Measurements from ENCODE around the gene ST6GALNAC6.
"Not testable (repeated sequence)": the region's sequence is repeated elsewhere in the genome, so short reads cannot be mapped to it uniquely, and the experiment has no call there.

ST6GALNAC6 gene

DNA sequence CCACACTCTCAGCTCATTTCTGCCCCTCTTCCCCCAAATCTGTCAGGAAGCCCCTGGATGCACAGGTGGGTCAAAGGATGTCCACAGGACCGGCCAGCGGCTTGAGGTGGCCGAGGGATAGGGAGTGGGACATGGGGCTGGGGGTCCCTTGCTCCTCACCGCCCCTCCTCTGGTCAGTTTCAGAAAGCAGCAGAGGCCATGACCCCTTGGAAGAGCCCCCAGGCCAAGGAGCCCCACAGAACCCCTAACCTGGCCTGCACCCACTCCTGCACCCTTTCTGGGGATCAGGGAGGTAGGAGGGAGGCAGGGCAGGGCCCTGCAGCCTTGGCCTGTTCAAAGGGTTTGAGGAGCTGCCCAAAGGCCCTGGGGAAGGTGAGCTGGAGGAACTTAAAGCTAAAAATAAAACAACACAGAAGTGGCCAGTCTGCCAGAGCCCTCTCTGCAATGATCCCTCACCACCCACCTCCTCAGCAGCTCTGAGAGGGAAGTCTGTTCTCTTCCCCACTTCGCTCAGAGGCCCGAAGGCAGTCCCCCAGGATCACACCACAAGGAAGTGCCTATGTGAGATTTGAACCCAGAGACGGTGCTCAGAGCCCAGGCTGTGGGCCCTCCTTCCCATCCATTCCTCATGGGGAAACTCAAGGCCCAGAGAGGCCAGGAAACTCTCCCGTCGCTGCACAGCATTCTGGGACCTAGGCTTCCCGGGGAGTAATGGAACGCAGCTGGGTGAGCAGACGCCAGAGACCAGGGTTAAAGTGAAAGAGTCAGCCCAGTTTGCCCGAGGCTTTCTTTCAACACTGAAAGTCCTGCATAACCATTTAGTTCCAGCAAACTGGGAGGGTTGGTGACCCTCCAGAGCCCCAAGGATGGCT is 45.9 kb downstream of the ST6GALNAC6 start:
- no peak for DNase-seq

DNA sequence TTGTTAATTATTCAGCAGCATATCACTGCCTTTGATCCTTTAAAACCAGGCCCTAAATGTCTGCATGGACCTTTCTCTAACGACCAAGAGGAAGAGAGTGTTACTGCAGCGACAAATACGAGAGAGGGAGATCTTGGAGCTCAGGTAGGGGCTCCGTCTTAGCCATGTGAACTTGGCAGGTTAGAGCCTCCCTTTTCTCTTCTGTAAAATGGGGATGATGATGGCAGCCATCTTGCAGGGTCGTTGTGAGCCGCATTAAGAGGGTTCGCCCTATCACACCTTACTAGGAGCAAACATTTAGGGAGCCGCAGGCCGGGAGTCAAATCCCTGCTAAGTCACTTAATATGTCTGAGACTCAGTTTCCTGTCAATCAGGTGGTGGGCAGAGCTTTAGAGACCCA is 46.6 kb downstream of the ST6GALNAC6 start:
- DNase-seq, result no peak

DNA sequence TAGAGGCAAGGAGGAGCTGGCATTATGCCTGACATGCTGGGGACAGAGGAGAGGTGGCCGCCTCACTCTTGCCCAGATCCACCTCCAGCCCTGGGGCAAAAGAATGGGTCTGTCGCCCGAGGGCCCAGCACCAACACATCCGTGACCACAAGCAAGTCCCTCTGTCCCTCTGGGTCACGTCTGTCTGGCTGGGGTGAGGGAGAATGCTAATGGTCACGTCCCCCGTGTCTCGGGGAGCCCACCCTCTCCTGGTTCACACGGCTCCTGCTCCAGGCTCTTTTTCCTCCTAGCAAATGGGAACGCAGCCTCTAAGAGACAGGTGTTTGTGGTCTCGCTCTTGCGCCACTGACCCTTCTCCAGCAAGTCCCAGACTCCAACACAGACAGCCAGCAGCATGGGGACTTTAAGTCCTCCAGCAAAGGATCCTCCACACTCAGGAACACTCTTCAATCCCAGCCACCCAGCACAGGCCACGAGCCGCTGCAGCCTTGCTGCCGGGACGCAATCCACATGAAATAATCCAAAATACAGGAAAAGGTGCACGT is 49.0 kb downstream of the ST6GALNAC6 start:
- no peak for DNase-seq

DNA sequence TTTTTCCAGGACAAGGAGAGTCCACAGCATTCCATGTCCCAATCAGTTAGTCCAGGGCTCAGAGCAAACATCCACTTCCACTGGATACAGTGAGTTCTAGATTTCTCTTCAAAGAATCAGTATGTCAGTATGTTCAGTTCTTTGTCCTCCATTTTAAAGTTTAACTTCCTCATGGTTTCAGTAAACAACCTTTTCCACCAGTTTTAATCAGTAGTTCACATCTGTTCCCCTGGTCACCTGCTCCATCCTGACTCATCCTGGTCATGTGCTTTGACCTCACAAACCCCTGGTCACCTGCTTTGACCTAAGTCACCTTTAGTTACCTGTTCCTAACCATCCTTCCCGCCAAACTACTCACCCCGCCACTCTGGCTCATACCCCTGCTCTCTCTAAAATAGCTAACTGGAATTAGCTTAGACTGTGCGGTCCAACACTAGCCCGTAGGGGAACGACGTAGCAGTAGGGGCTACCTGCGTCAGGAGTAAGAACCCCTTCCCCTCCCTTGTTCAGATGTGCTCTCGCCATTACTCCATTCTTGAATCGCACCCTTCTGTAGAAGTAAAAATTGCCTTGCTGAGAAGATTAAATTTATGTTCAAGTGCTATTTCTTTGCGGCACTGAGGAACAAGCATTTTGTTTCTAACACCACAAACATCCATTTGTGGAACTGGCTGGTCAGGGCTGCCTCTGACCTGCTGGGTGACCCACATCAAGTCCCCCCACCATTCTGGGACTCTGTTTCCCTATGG is 50.5 kb downstream of the ST6GALNAC6 start:
- no peak for DNase-seq

DNA sequence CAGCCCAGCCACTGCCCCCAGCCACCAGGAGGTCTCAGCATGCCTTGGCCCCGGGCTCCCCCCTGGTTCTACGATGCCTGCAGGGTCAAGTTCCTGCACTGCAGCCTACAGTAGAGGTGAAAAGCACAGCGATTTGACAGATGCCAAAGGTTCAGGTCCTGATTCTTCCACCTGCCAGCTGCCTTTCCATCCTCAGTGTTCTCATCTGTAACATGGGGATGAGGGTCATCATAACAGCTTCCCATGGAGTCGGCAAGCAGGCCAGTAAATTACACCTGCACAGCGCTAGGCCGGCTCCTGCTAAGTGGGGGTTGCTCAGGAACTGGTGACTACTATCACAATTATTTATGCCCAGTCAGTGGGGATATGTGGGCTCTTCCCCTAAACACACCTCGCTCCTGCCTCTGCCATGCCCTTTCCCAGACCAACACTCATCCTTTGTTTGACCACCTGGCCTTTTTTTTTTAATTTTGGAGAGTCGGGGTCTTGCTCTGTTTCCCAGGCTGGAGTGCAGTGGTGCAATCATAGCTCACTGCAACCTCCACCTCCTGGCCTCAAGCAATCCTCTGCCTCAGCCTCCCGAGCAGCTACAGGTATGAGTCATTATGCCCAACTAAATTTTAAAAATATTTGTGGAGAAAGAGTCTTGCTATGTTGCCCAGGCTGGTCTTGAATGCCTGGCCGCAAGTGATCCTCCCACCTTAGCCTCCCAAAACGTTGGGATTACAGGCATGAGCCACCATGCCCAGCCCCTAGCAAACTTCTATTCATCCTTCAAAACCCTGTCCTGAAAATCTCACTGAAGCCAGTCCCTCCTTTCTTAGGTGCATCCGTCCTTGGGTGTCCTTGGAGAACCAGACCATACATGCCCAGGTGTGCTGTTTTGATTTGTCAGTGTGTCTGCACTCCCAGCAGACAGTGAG is 51.3 kb downstream of the ST6GALNAC6 start:
- DNase-seq, result no peak

DNA sequence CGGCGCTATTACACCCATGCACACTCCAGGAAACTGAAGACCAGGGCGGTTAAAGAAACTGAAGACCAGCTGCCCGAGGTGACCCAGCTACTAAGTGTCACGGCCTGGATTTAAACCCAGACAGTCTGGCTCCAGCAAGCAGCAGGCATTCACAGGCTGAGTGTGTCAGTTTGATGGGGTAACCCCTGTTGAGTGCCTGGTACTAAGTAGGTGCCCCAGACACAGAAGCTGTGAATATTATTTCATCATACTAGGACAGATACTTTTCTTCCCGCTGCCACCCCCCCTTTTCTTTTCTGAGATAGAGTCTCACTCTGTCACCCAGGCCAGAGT is 52.3 kb downstream of the ST6GALNAC6 start:
- no peak for DNase-seq

DNA sequence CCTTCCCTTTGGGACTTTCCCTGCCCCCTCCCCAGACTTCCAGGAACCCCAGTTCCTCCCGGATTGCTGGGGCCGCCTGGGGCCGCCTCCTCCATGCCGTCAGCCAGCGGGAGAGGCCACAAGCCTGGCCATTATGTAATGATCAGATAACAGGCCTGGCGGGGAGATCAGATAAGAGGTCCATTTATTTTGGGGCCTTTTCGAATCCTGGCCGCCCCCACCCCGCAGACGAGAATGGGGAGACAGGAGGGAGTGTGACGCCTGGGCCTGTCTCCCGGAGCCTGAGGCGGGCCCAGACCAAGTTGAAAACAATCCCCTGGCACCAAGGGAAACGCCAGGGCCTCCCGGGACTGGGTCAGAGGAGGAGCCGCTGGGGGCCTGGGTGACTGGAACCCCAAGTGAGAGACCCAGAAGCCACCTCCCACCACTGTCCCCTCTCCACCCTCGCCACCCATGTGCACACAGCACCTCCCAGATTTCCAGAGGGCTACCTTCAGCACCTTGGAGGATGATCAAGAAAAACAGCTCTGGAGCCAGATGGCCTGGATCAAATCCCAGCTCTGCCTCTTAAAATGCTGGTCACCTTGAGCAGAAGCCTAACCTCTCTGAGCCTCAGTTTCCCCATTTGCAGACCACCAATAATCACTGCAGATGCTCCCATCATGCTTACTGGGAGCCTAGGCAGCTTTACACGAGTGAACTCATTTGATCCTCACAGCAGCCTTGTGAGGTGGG is 52.8 kb downstream of the ST6GALNAC6 start:
- no peak for DNase-seq

DNA sequence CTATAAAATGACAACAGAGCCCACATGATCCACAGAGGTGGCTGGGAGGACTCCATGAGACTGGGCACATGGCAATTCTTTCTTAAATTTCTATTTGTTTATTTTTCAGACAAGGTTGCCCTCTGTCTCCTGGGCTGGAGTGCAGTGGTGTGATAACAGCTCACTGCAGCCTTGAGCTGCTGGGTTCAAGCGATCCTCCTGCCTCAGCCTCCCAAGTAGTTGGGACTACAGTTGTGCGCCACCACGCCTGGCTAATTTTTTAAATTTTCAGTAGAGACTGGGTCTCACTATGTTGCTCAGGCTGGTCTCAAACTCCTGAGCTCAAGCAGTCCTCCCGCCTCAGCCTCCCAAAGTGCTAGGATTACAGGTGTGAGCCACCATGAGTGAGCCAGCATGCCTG is 53.8 kb downstream of the ST6GALNAC6 start:
- DNase-seq, result not testable (repeated sequence)

DNA sequence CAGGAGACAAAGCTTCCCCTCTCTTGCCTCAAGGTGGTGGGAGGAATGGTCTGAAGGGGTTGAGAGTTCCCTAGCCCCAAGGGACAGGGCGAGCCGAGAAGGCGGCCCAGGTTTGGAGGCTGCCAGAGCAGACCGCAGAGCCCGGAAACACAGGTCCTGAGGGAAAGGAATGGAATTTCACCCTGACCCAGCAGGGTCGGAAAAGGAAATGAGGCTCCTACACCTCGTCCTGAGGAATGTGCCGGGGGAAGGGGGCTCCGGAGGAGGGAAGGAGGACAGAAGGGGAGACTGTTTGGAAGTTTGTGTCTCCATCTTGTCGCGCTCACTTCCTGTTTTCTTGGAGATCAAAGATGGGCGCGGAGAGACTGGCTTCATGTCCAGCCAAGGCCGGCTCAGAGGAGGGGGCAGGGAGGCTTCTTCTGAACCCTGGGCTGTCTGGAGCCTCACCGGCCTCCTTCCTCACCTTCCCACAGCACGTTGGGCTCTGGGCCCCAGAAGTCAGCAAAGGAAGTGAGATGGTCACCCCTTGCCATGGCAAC is 54.5 kb downstream of the ST6GALNAC6 start:
- DNase-seq, result no peak

DNA sequence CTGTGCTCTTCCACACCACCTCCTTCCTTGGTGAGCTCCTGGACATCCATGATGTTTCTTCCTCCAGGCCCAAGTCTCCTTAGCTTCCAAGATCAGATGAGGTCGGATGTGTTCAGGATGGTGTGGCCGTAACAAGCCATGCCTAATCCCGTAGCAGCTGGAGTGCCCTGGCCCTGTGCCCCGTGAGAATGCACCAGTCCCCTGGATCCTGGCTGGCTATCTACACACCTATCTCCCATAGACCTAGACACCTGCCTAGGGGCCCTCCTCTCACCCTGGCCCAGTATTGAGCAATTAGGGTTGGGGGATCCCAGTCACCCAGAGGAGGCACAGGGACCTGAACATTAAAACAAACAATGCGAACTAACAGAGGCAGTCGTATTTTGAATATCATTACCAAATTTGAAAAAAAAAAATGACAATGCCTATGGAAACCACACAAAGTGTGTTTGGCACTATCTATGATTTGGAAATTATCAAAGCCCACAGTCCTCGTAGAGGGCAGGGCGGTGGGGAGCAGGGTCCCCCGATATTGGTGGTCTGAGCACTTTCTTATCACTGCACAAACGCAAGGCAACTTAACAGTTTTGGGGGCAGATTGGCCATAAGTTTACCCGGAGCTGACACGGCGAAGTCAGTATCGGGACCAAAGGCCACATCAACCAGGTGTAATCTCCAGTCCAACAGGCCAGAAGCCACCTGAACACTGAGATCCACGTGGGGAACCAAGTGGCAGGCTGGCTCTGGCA is 58.1 kb downstream of the ST6GALNAC6 start:
- no peak for DNase-seq

DNA sequence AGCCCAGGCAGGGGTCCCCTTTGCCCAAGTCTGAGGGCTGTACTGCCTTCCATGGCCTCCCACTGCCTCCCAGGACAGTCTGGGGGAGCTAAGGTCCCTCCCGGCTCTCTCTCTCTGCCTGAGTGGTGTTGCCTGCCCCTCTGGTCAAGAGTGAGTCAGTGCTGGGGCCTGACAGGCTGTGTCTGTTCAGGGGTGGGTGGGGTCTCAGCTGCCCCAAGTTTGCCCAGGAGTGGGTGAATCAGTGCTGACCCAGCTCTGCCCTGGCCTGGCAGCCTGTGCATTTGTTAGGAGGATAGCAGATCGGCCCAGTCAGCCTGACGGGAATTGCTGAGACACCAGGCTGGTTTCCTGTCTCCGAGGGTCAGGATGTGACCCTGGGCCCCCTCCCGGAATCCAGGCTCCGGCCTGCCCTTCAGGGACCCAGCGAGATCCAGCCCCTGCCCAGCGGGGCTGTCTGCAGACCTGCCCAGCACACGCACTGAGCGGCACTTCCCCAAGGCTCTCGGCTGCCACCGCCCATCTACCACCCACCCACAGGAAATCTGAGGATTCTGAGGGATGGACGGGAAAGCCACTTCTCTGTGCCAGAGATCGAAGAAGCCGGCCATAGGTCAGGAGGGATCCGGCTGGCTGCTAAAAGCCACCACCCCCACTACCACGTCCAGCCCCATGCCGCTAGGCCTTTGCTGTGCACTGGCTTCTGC is 60.9 kb downstream of the ST6GALNAC6 start:
- DNase-seq, result no peak

DNA sequence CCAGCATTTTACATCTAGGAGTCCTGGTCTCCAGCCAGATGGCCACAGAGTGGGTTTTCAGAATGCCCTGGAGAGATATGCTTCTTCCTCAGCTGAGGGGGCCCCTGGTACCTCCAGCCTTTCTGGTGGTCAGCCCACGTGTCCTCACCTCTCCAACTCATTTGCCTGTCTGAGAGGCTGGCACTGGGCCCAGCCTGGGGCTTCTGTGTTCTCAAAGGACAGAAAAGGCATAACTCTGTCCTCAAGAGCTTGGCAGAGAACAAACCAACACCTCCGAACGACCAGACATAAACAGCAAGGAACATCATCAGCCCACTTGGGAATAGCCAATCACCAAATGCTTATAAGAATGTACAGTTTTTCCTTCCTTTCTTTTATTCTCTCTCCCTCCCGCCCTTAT is 62.1 kb downstream of the ST6GALNAC6 start:
- no peak for DNase-seq

DNA sequence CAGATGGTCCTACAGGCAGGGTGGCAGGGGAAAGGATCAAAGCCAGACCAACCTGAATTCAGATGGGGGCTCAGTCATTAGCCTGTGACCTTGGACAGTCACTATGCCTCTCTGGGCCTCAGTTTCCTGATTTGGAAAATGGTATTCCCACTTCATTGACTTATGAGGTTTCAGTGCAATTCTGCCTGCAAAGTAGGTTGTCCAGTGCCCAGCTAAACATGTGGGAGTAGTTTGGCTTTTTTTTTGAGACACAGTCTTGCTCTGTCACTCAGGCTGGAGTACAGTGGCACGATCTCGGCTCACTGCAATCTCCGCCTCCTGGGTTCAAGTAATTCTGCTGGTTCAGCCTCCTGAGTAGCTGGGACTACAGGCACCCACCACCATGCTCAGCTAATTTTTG is 62.8 kb downstream of the ST6GALNAC6 start:
- not testable (repeated sequence) for DNase-seq

DNA sequence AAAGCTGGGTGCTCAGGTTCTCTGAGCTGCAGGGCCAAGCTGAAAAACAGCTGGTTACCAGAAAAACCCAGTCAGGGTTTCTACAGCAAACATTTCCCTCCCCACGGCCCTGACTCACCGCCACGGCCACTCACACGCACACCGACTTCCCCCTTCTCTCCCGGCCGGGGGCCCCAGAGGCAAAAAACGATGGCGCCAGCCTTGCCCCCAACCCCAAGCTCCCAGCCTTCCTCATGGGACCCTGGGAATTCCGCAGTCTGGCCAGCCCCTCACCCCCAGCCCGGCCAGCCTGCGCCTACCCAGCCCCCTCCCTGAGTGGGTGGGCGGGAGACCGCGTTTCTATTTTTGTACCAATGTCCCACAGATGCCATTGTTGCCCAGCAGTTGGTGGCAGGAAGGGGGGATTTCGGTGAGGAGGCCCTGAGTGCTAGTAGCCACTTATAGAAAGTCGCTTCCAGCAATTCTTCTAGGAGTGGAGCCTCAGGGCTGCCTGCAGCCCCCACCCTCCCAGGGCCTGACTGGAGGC is 63.3 kb downstream of the ST6GALNAC6 start:
- no peak for DNase-seq

Measured in NCI-H2081 (cell line).